GM18520 (cell line): ENCODE data around the gene SRM.
"Not testable (repeated sequence)": the region's sequence is repeated elsewhere in the genome, so short reads cannot be mapped to it uniquely, and the experiment has no call there.

Source experiments
- ATAC-seq: cut with Tn5 transposase; IDR thresholded peaks from one replicate; pipeline ENCODE4 v1.9.1; 2021; ENCODE audit not compliant: unreplicated experiment

Gene SRM

GRCh38 chr1:11059968-11060830 lies at the start of gene SRM:
Gene SRM (minus strand): TSS chr1:11060018. CDS start chr1:11059943, 75 bp downstream.
- peak; percentile 93 for ATAC-seq

GRCh38 chr1:11109047-11109760 lies 49.4 kb upstream of the SRM start:
- ATAC-seq, result no peak

- no peak for ATAC-seq
Measured at GRCh38 chr1:11107599-11107998, 47.8 kb upstream of the SRM start.

GRCh38 chr1:11105586-11105985 lies 45.8 kb upstream of the SRM start:
- ATAC-seq, result no peak

- no peak for ATAC-seq
Measured at GRCh38 chr1:11101347-11101746, 41.5 kb upstream of the SRM start.

GRCh38 chr1:11100806-11101205 lies 41.0 kb upstream of the SRM start:
- ATAC-seq, result not testable (repeated sequence)

- ATAC-seq, result no peak
Measured at GRCh38 chr1:11100149-11100493, 40.3 kb upstream of the SRM start.

GRCh38 chr1:11099310-11100148 lies 39.7 kb upstream of the SRM start, which contains the start of gene EXOSC10:
Gene EXOSC10 (minus strand): TSS chr1:11099869. CDS start chr1:11099831, 38 bp downstream.
- ATAC-seq, result peak; percentile 83

GRCh38 chr1:11098931-11099309 lies 39.1 kb upstream of the SRM start:
- ATAC-seq, result no peak

- ATAC-seq, result not testable (repeated sequence)
Measured at GRCh38 chr1:11083784-11084183, 24.0 kb upstream of the SRM start.

- ATAC-seq, result no peak
Measured at GRCh38 chr1:11080931-11081330, 21.1 kb upstream of the SRM start.

- ATAC-seq, result no peak
Measured at GRCh38 chr1:11078631-11079030, 18.8 kb upstream of the SRM start.

GRCh38 chr1:11073398-11073797 lies 13.6 kb upstream of the SRM start:
- not testable (repeated sequence) for ATAC-seq

- ATAC-seq, result no peak
Measured at GRCh38 chr1:11072216-11072917, 12.5 kb upstream of the SRM start.

- ATAC-seq, result no peak
Measured at GRCh38 chr1:11071463-11072215, 11.8 kb upstream of the SRM start.

GRCh38 chr1:11070876-11071275 lies 11.1 kb upstream of the SRM start:
- ATAC-seq, result no peak

GRCh38 chr1:11068600-11069473 lies 9.0 kb upstream of the SRM start:
- ATAC-seq, result no peak

- ATAC-seq, result no peak
Measured at GRCh38 chr1:11067716-11068599, 8.1 kb upstream of the SRM start.
